ENCODE measurements around the gene SLK. TPM values are rescaled to one million over a fixed set of nuclear protein-coding genes. Genes with fewer than 3 reads are reported as not detected.

SLK gene
- total RNA-seq, 1 experiment from 2014 or later, result 40.8 TPM

DNA sequence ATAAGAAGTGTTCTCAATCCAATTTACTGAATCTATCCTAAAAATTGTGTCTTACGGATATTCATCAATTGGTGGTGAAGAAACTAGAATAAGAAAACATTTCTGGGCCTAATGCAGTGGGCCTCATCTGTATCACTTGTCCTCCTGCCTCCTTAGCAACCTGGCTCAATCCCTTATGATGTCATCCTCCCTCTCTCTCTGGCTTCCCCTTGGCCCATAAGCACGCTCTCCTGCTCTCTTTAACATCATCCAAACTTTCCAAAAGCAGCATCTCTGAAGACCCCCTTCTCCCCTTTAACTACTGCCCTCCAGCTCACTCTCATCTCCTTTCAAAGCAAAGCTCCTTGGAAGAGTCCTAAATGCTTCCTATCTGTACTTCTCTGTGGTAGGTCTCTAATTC lies 44.3 kb upstream of the SLK start:
- POLR2A ChIA-PET, result no interaction called here
- no peaks in the 10 kb centered on the region for H3K9me3 ChIP-seq (ENCODE audit: control insufficient read depth, insufficient read depth, low read depth, low read length)
- intact Hi-C loops (cut with micrococcal nuclease; ENCODE audit: unreplicated experiment), result no loop called here
- no peak for DNase-seq (ENCODE audit: low read depth, low spot score)
- in situ Hi-C loops (cut with HindIII; ENCODE audit: low pct_unique_long_range_greater_than_20kb, low sequenced_read_pairs), result no loop called here
- BruUV-seq (replicated peaks), result no TSS peak
- no peak overlapping the region for H3K4me3 ChIP-seq (ENCODE audit: low read depth in 2 of 2, low read length in 2 of 2)
- no peak for TF ChIP-seq CTCF (IDR thresholded peaks at IDR 0.05)
- no peak for TF ChIP-seq POLR2AphosphoS5 (IDR thresholded peaks at IDR 0.05; ENCODE audit: low read depth, low read length)
- TF ChIP-seq TCF7L2 (IDR thresholded peaks at IDR 0.05; ENCODE audit: low read depth, low read length), result no peak
- no peak overlapping the region for H3K27ac ChIP-seq (ENCODE audit: low read length)
- no peak for ATAC-seq
- H3K36me3 ChIP-seq (ENCODE audit: control insufficient read depth, insufficient read depth, low read length), result no peaks in the 10 kb centered on the region; the same call in 1 of the 2 replicates
- peaks cover 7% of the 10 kb centered on the region for H3K4me1 ChIP-seq (ENCODE audit: control insufficient read depth, insufficient read depth, low read length)
- CTCF ChIA-PET, result no interaction called here
- no peaks in the 10 kb centered on the region for H3K27me3 ChIP-seq (ENCODE audit: control insufficient read depth, insufficient read depth, low read length)

DNA sequence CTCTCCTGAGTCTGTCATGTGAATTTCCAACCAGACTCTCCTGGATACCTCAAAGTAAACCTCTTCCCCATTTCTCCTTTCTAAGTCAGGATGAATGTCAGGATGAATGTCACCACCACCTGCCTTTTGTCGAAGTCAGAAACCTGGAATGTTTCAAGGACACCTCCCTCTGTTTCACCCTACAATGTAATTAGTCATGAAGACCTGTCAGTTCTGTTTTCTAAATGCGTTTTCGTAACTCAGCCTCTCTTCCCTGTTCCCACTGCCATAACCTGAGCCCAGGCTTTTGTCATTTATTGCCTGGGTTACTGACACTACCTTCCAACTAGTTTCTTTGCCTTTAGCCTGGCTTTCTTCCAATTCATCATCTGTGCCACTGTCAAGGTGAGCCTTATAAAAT lies 43.4 kb upstream of the SLK start:
- Histone ChIP-seq H3K27ac (ENCODE audit: low read length) (no peak overlapping the region), H3K9me3 (ENCODE audit: control insufficient read depth, insufficient read depth, low read depth, low read length) (no peaks in the 10 kb centered on the region), H3K36me3 (ENCODE audit: control insufficient read depth, insufficient read depth, low read length) (no peaks in the 10 kb centered on the region), H3K27me3 (ENCODE audit: control insufficient read depth, insufficient read depth, low read length) (no peaks in the 10 kb centered on the region), H3K4me1 (ENCODE audit: control insufficient read depth, insufficient read depth, low read length) (peaks cover 6% of the 10 kb centered on the region), H3K4me3 (ENCODE audit: low read depth in 2 of 2, low read length in 2 of 2) (no peak overlapping the region)
- ChIA-PET POLR2A (no interaction called here), CTCF (no interaction called here)
- intact Hi-C loops (cut with micrococcal nuclease; ENCODE audit: unreplicated experiment) (no loop called here), in situ Hi-C loops (cut with HindIII; ENCODE audit: low pct_unique_long_range_greater_than_20kb, low sequenced_read_pairs) (no loop called here)
- ATAC-seq (no peak), DNase-seq (ENCODE audit: low read depth, low spot score) (no peak)
- BruUV-seq (replicated peaks), result no TSS peak
- TF ChIP-seq CTCF (IDR thresholded peaks at IDR 0.05), result no peak
- no peak for TF ChIP-seq TCF7L2 (IDR thresholded peaks at IDR 0.05; ENCODE audit: low read depth, low read length)
- TF ChIP-seq POLR2AphosphoS5 (IDR thresholded peaks at IDR 0.05; ENCODE audit: low read depth, low read length), result no peak
- TF ChIP-seq SIN3A (IDR thresholded peaks at IDR 0.05; ENCODE audit: borderline replicate concordance, insufficient read depth, low read depth, low read length), result no peak
- TF ChIP-seq, protein P1, sequence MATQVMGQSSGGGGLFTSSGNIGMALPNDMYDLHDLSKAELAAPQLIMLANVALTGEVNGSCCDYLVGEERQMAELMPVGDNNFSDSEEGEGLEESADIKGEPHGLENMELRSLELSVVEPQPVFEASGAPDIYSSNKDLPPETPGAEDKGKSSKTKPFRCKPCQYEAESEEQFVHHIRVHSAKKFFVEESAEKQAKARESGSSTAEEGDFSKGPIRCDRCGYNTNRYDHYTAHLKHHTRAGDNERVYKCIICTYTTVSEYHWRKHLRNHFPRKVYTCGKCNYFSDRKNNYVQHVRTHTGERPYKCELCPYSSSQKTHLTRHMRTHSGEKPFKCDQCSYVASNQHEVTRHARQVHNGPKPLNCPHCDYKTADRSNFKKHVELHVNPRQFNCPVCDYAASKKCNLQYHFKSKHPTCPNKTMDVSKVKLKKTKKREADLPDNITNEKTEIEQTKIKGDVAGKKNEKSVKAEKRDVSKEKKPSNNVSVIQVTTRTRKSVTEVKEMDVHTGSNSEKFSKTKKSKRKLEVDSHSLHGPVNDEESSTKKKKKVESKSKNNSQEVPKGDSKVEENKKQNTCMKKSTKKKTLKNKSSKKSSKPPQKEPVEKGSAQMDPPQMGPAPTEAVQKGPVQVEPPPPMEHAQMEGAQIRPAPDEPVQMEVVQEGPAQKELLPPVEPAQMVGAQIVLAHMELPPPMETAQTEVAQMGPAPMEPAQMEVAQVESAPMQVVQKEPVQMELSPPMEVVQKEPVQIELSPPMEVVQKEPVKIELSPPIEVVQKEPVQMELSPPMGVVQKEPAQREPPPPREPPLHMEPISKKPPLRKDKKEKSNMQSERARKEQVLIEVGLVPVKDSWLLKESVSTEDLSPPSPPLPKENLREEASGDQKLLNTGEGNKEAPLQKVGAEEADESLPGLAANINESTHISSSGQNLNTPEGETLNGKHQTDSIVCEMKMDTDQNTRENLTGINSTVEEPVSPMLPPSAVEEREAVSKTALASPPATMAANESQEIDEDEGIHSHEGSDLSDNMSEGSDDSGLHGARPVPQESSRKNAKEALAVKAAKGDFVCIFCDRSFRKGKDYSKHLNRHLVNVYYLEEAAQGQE (IDR thresholded peaks at IDR 0.05; ENCODE audit: insufficient read depth in 1 of 2, low read depth in 2 of 2, low read length in 1 of 2), result no peak

GRCh38 chr10:103925591-103925990 lies 41.3 kb upstream of the SLK start:
- no peaks in the 10 kb centered on the region for H3K36me3 ChIP-seq (ENCODE audit: control insufficient read depth, insufficient read depth, low read length)
- TF ChIP-seq CTCF (IDR thresholded peaks at IDR 0.05) (no peak), TCF7L2 (IDR thresholded peaks at IDR 0.05; ENCODE audit: low read depth, low read length) (no peak), SIN3A (IDR thresholded peaks at IDR 0.05; ENCODE audit: borderline replicate concordance, insufficient read depth, low read depth, low read length) (no peak), POLR2AphosphoS5 (IDR thresholded peaks at IDR 0.05; ENCODE audit: low read depth, low read length) (no peak)
- TF ChIP-seq, protein P1 (IDR thresholded peaks at IDR 0.05; ENCODE audit: insufficient read depth in 1 of 2, low read depth in 2 of 2, low read length in 1 of 2), result no peak
- no peaks in the 10 kb centered on the region for H3K4me1 ChIP-seq (ENCODE audit: control insufficient read depth, insufficient read depth, low read length)
- H3K9me3 ChIP-seq (ENCODE audit: control insufficient read depth, insufficient read depth, low read depth, low read length), result no peaks in the 10 kb centered on the region
- H3K4me3 ChIP-seq (ENCODE audit: low read depth in 2 of 2, low read length in 2 of 2), result no peak overlapping the region
- CTCF ChIA-PET, result no interaction called here
- BruUV-seq (replicated peaks), result no TSS peak
- DNase-seq (ENCODE audit: low read depth, low spot score) (no peak), ATAC-seq (no peak)
- intact Hi-C loops (cut with micrococcal nuclease; ENCODE audit: unreplicated experiment) (no loop called here), in situ Hi-C loops (cut with HindIII; ENCODE audit: low pct_unique_long_range_greater_than_20kb, low sequenced_read_pairs) (no loop called here)
- POLR2A ChIA-PET, result no interaction called here
- H3K27ac ChIP-seq (ENCODE audit: low read length), result no peak overlapping the region
- H3K27me3 ChIP-seq (ENCODE audit: control insufficient read depth, insufficient read depth, low read length), result no peaks in the 10 kb centered on the region

All from Panc1 (cell line).